ENCODE results near the gene NHERF2.

NHERF2 gene

DNA sequence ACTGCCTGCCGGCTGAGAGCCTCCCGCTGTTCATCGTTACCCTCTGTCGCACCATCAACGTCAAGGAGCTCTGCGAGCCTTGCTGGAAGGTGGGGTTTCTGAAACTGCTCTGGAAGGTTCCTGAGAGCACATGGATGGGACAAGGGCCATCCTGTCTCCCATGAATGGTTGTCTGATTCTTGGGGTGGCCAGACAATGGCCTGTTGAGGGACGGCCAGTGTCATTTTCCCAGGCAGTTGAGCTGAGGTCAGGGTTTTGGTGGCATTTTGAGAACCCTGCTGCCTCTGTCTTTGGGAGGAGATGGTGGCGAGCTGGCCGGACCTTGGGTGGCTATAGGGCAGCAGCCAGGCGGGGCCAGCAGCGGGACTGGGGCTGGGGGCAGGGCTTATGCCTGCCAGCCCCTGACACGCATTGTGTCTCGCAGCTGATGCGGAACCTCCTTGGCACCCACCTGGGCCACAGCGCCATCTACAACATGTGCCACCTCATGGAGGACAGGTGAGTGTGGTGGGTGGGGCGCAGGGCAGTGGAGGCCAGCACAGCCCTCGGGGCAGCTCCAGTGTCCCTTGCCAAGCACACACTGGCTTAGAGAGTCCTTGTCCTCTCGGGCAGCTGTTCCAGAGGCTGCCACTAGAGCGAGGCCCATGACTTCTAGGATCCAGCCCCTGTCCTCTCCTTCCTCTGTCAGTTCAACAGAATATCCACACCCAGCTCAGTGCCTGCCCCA is 30.1 kb downstream of the NHERF2 start:
- TF ChIP-seq CTCF (IDR thresholded peaks at IDR 0.05) = 0 out of 2 replicates have a peak, but pooled peaks have one; percentile 14

GRCh38 chr16:2057438-2057837 is 30.7 kb downstream of the NHERF2 start:
- no peak for TF ChIP-seq CTCF (IDR thresholded peaks at IDR 0.05)

GRCh38 chr16:2058420-2058819 is 31.7 kb downstream of the NHERF2 start:
- TF ChIP-seq CTCF (IDR thresholded peaks at IDR 0.05) = no peak

GRCh38 chr16:2058872-2059271 is 32.2 kb downstream of the NHERF2 start:
- TF ChIP-seq CTCF (IDR thresholded peaks at IDR 0.05) = no peak

DNA sequence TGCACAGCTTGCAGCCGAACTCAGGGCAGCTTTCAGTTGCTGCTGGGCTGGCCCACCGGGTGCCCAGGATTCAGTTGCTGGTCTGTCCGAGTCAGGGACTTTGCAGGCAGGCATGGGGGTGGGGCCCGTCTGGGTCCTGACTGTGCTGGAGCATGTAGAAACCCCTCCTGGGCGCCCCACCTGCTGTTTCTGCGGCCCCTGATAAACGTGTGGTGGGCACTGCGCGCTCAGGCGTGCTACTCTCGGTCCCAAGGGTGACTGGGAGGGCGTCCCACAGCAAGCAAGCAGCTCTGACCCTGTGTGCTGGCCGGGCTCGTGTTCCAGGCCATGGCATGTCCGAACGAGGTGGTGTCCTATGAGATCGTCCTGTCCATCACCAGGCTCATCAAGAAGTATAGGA is 33.6 kb downstream of the NHERF2 start:
- no peak for TF ChIP-seq CTCF (IDR thresholded peaks at IDR 0.05)

GRCh38 chr16:2061023-2061422 is 34.3 kb downstream of the NHERF2 start:
- no peak for TF ChIP-seq CTCF (IDR thresholded peaks at IDR 0.05)

DNA sequence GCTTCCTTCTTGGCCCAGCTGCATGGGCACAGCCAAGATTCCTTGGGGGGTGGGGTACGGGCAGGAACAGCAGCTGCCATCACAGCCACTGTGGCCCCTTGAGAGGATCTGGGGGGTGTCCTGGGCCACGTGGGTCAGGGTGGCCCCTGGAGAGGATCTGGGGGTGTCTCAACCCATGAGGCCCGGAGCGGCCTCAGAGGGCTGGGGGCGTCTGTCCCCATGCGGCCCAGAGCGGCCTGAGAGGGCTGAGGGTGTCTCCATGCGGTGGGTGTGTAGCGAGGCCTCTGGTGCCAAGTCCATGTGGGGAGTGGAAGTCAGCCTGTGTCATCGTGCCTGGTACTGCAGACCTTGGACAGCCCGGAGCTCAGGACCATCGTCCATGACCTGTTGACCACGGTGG is 34.8 kb downstream of the NHERF2 start:
- TF ChIP-seq CTCF (IDR thresholded peaks at IDR 0.05) = no peak

- no peak for TF ChIP-seq CTCF (IDR thresholded peaks at IDR 0.05)
Measured at GRCh38 chr16:2062801-2063200, 36.1 kb downstream of the NHERF2 start.

Data from LNCAP (cell line).